ENCODE measurements around the gene MACROD2. TPM values are rescaled to one million over a fixed set of nuclear protein-coding genes. Genes with fewer than 3 reads are reported as not detected.

The MACROD2 gene
- total RNA-seq, 1 experiment from 2014 or later: 3.7 TPM

GRCh38 chr20:14507711-14508110 lies 512.4 kb downstream of the MACROD2 start:
- RAD21 ChIA-PET (ENCODE audit: low non-redundant PET in 1 of 2, low total read pairs in 2 of 2, uncharacterized antibody in 2 of 2, unreplicated experiment in 2 of 2): no interaction called here
- no peaks in the 10 kb centered on the region for H3K4me1 ChIP-seq (ENCODE audit: control insufficient read depth in 1 of 2, insufficient read depth in 2 of 2, low read length in 2 of 2)
- no peak for DNase-seq (ENCODE audit: low read depth, low spot score)
- no peaks in the 10 kb centered on the region for H3K9me2 ChIP-seq (ENCODE audit: insufficient read depth)
- no peaks in the 10 kb centered on the region for H3K79me2 ChIP-seq (ENCODE audit: insufficient read depth, low read length)
- no peaks in the 10 kb centered on the region for H4K20me1 ChIP-seq (ENCODE audit: insufficient read depth)
- TF ChIP-seq SIN3A (IDR thresholded peaks at IDR 0.05; ENCODE audit: low read depth): no peak
- no peak for TF ChIP-seq MAX (IDR thresholded peaks at IDR 0.05)
- no peak for TF ChIP-seq TCF7L2 (IDR thresholded peaks at IDR 0.05; ENCODE audit: borderline replicate concordance, extremely low read depth, insufficient read depth, insufficient read length)
- no peak for TF ChIP-seq CEBPB (IDR thresholded peaks at IDR 0.05; ENCODE audit: low read depth)
- H3K4me3 ChIP-seq (replicated peaks in 1 of 2; ENCODE audit: low read depth in 1 of 2, low read length in 2 of 2): no peak overlapping the region
- no peak overlapping the region for H3K27ac ChIP-seq (ENCODE audit: low read depth, low read length)
- no peak for ATAC-seq
- POLR2A ChIA-PET: no interaction called here
- intact Hi-C loops (cut with micrococcal nuclease): no loop called here
- no peaks in the 10 kb centered on the region for H3K9me3 ChIP-seq (ENCODE audit: control insufficient read depth in 1 of 2, insufficient read depth in 1 of 2, low read depth in 1 of 2, low read length in 2 of 2)
- no TSS peak for BruUV-seq (replicated peaks)
- no peaks in the 10 kb centered on the region for H3K36me3 ChIP-seq (ENCODE audit: control insufficient read depth in 1 of 2, insufficient read depth in 2 of 2, low read length in 2 of 2)
- CTCF ChIA-PET: no interaction called here
- no peaks in the 10 kb centered on the region for H3K27me3 ChIP-seq (ENCODE audit: insufficient read depth, low read length)
- H3K9ac ChIP-seq (ENCODE audit: low read length): no peak overlapping the region
- H2AFZ ChIP-seq (ENCODE audit: low read depth, low read length, poor library complexity, severe bottlenecking): no peak overlapping the region
- no peak overlapping the region for H3K4me2 ChIP-seq (ENCODE audit: low read length)

- no peaks in the 10 kb centered on the region for H3K9me3 ChIP-seq (ENCODE audit: control insufficient read depth in 1 of 2, insufficient read depth in 1 of 2, low read depth in 1 of 2, low read length in 2 of 2)
- H4K20me1 ChIP-seq (ENCODE audit: insufficient read depth): no peaks in the 10 kb centered on the region
- no peaks in the 10 kb centered on the region for H3K36me3 ChIP-seq (ENCODE audit: control insufficient read depth in 1 of 2, insufficient read depth in 2 of 2, low read length in 2 of 2)
- ChIA-PET RAD21 (ENCODE audit: low non-redundant PET in 1 of 2, low total read pairs in 2 of 2, uncharacterized antibody in 2 of 2, unreplicated experiment in 2 of 2) (no interaction called here), CTCF (no interaction called here), POLR2A (no interaction called here)
- no peaks in the 10 kb centered on the region for H3K4me1 ChIP-seq (ENCODE audit: control insufficient read depth in 1 of 2, insufficient read depth in 2 of 2, low read length in 2 of 2)
- H3K9ac ChIP-seq (ENCODE audit: low read length): no peak overlapping the region
- intact Hi-C loops (cut with micrococcal nuclease): no loop called here
- no peak for DNase-seq (ENCODE audit: low read depth, low spot score)
- TF ChIP-seq EZH2phosphoT487 (IDR thresholded peaks at IDR 0.05; ENCODE audit: borderline replicate concordance) (no peak), ELF1 (IDR thresholded peaks at IDR 0.05; ENCODE audit: borderline replicate concordance, low read depth) (no peak), POLR2AphosphoS5 (IDR thresholded peaks at IDR 0.05; ENCODE audit: low read depth, low read length) (no peak), SIN3A (IDR thresholded peaks at IDR 0.05; ENCODE audit: low read depth) (no peak), SP1 (IDR thresholded peaks at IDR 0.05; ENCODE audit: low read depth) (no peak), FOSL1 (IDR thresholded peaks at IDR 0.05; ENCODE audit: low read depth) (no peak), SRF (IDR thresholded peaks at IDR 0.05; ENCODE audit: low read depth) (no peak), CBX3 (IDR thresholded peaks at IDR 0.05; ENCODE audit: low read depth) (no peak)
- no peaks in the 10 kb centered on the region for H3K27me3 ChIP-seq (ENCODE audit: insufficient read depth, low read length)
- H2AFZ ChIP-seq (ENCODE audit: low read depth, low read length, poor library complexity, severe bottlenecking): no peak overlapping the region
- BruUV-seq (replicated peaks): no TSS peak
- H3K27ac ChIP-seq (ENCODE audit: low read depth, low read length): no peak overlapping the region
- no peak overlapping the region for H3K4me2 ChIP-seq (ENCODE audit: low read length)
- H3K79me2 ChIP-seq (ENCODE audit: insufficient read depth, low read length): no peaks in the 10 kb centered on the region
- no peaks in the 10 kb centered on the region for H3K9me2 ChIP-seq (ENCODE audit: insufficient read depth)
- no peak overlapping the region for H3K4me3 ChIP-seq (replicated peaks in 1 of 2; ENCODE audit: low read depth in 1 of 2, low read length in 2 of 2)
- no peak for ATAC-seq
These were observed 515.0 kb downstream of the MACROD2 start for GRCh38 chr20:14510341-14510740.

All from HCT116 (cell line).